ENCODE results near the gene KLHDC1.

DNA sequence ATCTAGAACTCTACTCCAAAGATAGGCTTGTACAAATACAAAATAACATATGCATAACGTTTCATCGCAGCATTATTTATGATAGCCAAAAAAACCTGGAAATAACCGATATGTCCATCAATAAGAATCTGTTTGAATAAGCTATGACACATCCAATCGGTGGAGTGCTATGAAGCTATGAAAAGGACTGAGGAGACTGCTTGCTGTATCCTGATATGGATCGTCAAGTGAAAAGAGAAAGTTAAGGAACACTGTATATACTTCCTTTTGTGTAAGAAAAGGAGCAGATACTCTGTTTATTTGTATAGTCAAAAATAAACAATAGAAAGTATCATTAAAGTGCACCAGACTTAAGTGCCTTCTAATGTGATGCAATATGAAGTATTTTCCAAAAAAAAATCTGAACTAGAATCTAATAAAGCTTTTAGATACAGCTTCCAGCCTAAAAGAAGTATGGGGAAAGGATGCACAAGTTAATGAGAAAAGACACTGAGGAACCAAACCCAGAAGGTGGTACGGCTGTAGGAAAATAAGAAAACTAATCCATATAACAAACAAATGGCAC is 645 bp upstream of the KLHDC1 start:
- TF ChIP-seq, protein P1, sequence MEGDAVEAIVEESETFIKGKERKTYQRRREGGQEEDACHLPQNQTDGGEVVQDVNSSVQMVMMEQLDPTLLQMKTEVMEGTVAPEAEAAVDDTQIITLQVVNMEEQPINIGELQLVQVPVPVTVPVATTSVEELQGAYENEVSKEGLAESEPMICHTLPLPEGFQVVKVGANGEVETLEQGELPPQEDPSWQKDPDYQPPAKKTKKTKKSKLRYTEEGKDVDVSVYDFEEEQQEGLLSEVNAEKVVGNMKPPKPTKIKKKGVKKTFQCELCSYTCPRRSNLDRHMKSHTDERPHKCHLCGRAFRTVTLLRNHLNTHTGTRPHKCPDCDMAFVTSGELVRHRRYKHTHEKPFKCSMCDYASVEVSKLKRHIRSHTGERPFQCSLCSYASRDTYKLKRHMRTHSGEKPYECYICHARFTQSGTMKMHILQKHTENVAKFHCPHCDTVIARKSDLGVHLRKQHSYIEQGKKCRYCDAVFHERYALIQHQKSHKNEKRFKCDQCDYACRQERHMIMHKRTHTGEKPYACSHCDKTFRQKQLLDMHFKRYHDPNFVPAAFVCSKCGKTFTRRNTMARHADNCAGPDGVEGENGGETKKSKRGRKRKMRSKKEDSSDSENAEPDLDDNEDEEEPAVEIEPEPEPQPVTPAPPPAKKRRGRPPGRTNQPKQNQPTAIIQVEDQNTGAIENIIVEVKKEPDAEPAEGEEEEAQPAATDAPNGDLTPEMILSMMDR (IDR thresholded peaks at IDR 0.05): no peak
- TF ChIP-seq POLR2A (IDR thresholded peaks at IDR 0.05): no peak
